Left colon (tissue), 2 donors: ENCODE data around the gene ZNF575. TPM values are rescaled to one million over a fixed set of nuclear protein-coding genes. Genes with fewer than 3 reads are reported as not detected.

Source experiments
- total RNA-seq, 2 donors: library from RNA; stranded (reverse); fragmentation: NEBNext Ultra II Directional; extraction: Animal tissue kit (Norgen Biotek cat#: 25700); gene quantifications; one replicate each; pipeline ENCODE4 v1.2.1, GENCODE V29; 2021
- donor health status: DM: no; HTN: no; CAD: no.
- donor health status: DM: yes; HTN: yes; CAD: no.

Gene ZNF575
- total RNA-seq, 2 donors from 2014 or later = 6.5 to 7.7 TPM

Other genes starting within 250 kb of the ZNF575 start
- 100 to 1,000 TPM; 376 to 475 TPM for gene CD177, start 179.5 kb upstream of the ZNF575 start, total RNA-seq
- gene TEX101, start 118.3 kb upstream of the ZNF575 start, total RNA-seq = under 1 TPM; 0.27 to 0.34 TPM
- under 1 TPM; 0.21 to 0.56 TPM for gene LYPD3, start 67.6 kb upstream of the ZNF575 start, total RNA-seq
- 10 to 100 TPM in 1 of 2 donors, 1 to 10 TPM in 1; 9.7 to 11.6 TPM for gene PHLDB3, start 28.4 kb upstream of the ZNF575 start, total RNA-seq
- 100 to 1,000 TPM; 480 to 631 TPM for gene ETHE1, start 6.0 kb upstream of the ZNF575 start, total RNA-seq
- gene XRCC1, start 42.3 kb downstream of the ZNF575 start, total RNA-seq = 10 to 100 TPM; 16.5 to 17.3 TPM
- 1 to 10 TPM in 1 of 2 donors, under 1 TPM in 1; 0.95 to 1.6 TPM for gene PINLYP, start 42.6 kb downstream of the ZNF575 start, total RNA-seq
- 10 to 100 TPM; 19.8 to 23.3 TPM for gene IRGQ, start 62.9 kb downstream of the ZNF575 start, total RNA-seq
- 10 to 100 TPM; 13.5 to 16.6 TPM for gene ZNF576, start 63.4 kb downstream of the ZNF575 start, total RNA-seq
- gene SRRM5, start 78.9 kb downstream of the ZNF575 start, total RNA-seq = under 1 TPM; 0.14 to 0.73 TPM
- 10 to 100 TPM; 16.3 to 18.7 TPM for gene ZNF428, start 86.4 kb downstream of the ZNF575 start, total RNA-seq
- gene CADM4, start 106.7 kb downstream of the ZNF575 start, total RNA-seq = 1 to 10 TPM; 2.0 to 4.9 TPM
- 100 to 1,000 TPM in 1 of 2 donors, 10 to 100 TPM in 1; 44.4 to 130 TPM for gene PLAUR, start 137.0 kb downstream of the ZNF575 start, total RNA-seq
- gene IRGC, start 182.9 kb downstream of the ZNF575 start, total RNA-seq = not detected
- gene SMG9, start 221.8 kb downstream of the ZNF575 start, total RNA-seq = 10 to 100 TPM; 25.4 to 40.3 TPM
- gene KCNN4, start 247.8 kb downstream of the ZNF575 start, total RNA-seq = 10 to 100 TPM; 21.2 to 45.6 TPM